Ascending aorta (tissue), 2 donors: Measurements from ENCODE around the gene PORCN. TPM values are rescaled to one million over a fixed set of nuclear protein-coding genes. Genes with fewer than 3 reads are reported as not detected.

Experiments
- DNase-seq, 2 donors: peaks; one replicate each; pipeline ENCODE4 v3.0.0-alpha.2; 2019; ENCODE audit warnings: low spot score in 2 of 2
- H3K27ac ChIP-seq, 2 donors: fragments of 200-600 bp; sonication (generic); one replicate each; pipeline ENCODE4 v1.5.1; 2016 to 2017; ENCODE audit warnings: mild to moderate bottlenecking in 1 of 2
- H3K27me3 ChIP-seq: fragments of 200-600 bp; sonication (generic); one replicate; pipeline ENCODE4 v1.5.1; 2017
- H3K36me3 ChIP-seq, 2 donors: fragments of 200-600 bp; sonication (generic); one replicate each; pipeline ENCODE4 v1.5.1; 2016
- H3K4me1 ChIP-seq, 2 donors: fragments of 200-600 bp; sonication (generic); one replicate each; pipeline ENCODE4 v1.5.1; 2016 to 2017; ENCODE audit warnings: mild to moderate bottlenecking in 1 of 2
- H3K4me3 ChIP-seq, 2 donors: fragments of 200-600 bp; sonication (generic); one replicate each; pipeline ENCODE4 v1.5.1; 2016 to 2017; ENCODE audit warnings: mild to moderate bottlenecking in 1 of 2
- H3K9me3 ChIP-seq, 2 donors: fragments of 200-600 bp; sonication (generic); one replicate each; pipeline ENCODE4 v1.5.1; 2016
- CTCF ChIP-seq, 3 experiments: fragments of 200-600 bp in 2 of 3; fragments of 450-650 bp in 1 of 3; sonication (generic) in 2 of 3; IDR thresholded peaks; one replicate each; pipeline ENCODE4 v1.5.1; 2016 to 2019; ENCODE audit warnings: antibody characterized with exemption in 3 of 3, mild to moderate bottlenecking in 1 of 3, moderate library complexity in 1 of 3
- intact Hi-C: fragments of 100-400 bp; cut with DNase I; formaldehyde crosslinking; loops from one replicate; pipeline ENCODE4 v1.15.1; 2023
- total RNA-seq: library from RNA; depleted of rRNA; stranded (reverse); fragments of >200 nt; gene quantifications from one replicate; pipeline ENCODE4 v1.1.0, GENCODE V29; 2016

Gene PORCN
- total RNA-seq, 1 donor from 2014 or later: 6.2 TPM

DNA sequence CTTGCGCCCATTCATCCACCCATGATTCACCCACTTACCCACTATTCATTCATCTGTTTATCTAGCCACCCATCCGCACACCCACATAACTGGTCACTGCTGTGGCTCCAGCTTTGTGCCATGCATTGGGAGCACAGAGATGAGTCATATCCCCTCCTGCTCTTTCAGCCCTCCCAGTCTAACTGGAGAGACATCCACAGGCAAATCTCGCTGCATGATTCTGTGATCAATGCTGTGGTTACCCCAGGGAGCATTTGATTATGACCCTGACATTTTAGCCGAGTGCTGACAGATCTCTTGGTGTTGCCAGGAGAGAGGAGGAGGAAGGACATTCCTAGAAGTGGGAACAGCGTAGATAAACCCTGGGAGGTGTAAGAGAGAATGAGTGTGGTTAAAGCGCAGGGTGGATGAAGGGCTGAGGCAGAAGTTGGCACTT is 10.4 kb upstream of the PORCN start:
- H3K27me3 ChIP-seq: no peaks in the 10 kb centered on the region
- no peak for TF ChIP-seq CTCF (IDR thresholded peaks at IDR 0.05)
- H3K27ac ChIP-seq: no peak overlapping the region
- no peaks in the 10 kb centered on the region for H3K36me3 ChIP-seq
- H3K4me3 ChIP-seq: no peak overlapping the region
- H3K9me3 ChIP-seq: no peaks in the 10 kb centered on the region
- H3K4me1 ChIP-seq: no peaks in the 10 kb centered on the region
- intact Hi-C loops: no loop called here
- DNase-seq: no peak

- no peaks in the 10 kb centered on the region for H3K36me3 ChIP-seq
- no peak for TF ChIP-seq CTCF (IDR thresholded peaks at IDR 0.05)
- H3K27me3 ChIP-seq: no peaks in the 10 kb centered on the region
- no peak overlapping the region for H3K4me3 ChIP-seq
- H3K4me1 ChIP-seq: no peaks in the 10 kb centered on the region
- no peaks in the 10 kb centered on the region for H3K9me3 ChIP-seq
- H3K27ac ChIP-seq: no peak overlapping the region
- intact Hi-C loops: no loop called here
- DNase-seq: no peak
Measured at GRCh38 chrX:48504261-48504660, 4.5 kb upstream of the PORCN start.

GRCh38 chrX:48505481-48505880 is 3.3 kb upstream of the PORCN start:
- H3K27ac ChIP-seq: no peak overlapping the region
- no peak for TF ChIP-seq CTCF (IDR thresholded peaks at IDR 0.05)
- no peaks in the 10 kb centered on the region for H3K27me3 ChIP-seq
- no peak overlapping the region for H3K4me3 ChIP-seq
- no peaks in the 10 kb centered on the region for H3K9me3 ChIP-seq
- intact Hi-C loops: no loop called here
- peaks cover 0 to 3% of the 10 kb centered on the region in 2 donors for H3K4me1 ChIP-seq
- DNase-seq: no peak
- H3K36me3 ChIP-seq: no peaks in the 10 kb centered on the region

GRCh38 chrX:48507246-48507645 is 1.5 kb upstream of the PORCN start:
- H3K4me3 ChIP-seq: no peak overlapping the region
- H3K4me1 ChIP-seq: peaks cover 0 to 3% of the 10 kb centered on the region in 2 donors
- H3K27ac ChIP-seq: no peak overlapping the region
- no peaks in the 10 kb centered on the region for H3K36me3 ChIP-seq
- no peak for TF ChIP-seq CTCF (IDR thresholded peaks at IDR 0.05)
- intact Hi-C loops: no loop called here
- H3K27me3 ChIP-seq: no peaks in the 10 kb centered on the region
- DNase-seq: no peak
- no peaks in the 10 kb centered on the region for H3K9me3 ChIP-seq

DNA sequence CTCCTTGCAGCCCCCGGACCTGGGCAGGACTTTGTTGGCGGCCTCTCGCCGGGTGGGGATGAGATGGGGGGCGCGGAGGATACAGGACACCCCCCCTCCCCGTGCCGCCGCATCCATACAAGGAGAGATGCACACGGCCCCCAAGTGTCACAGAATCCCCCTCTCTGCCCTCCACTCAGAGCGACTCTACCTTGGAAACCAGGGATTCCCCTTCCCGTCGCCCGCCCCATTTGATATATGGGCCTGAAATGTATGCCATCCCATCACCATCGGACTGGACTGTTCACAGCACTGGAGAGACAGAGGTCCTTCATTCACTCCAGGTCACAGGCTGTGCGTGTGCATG is 426 bp downstream of the PORCN start:
- Histone ChIP-seq H3K4me3 (peak overlapping the region; percentile 63 to 69), H3K27me3 (no peaks in the 10 kb centered on the region), H3K36me3 (no peaks in the 10 kb centered on the region), H3K9me3 (no peaks in the 10 kb centered on the region), H3K27ac (peak overlapping the region; percentile 51 to 72), H3K4me1 (peaks cover 0 to 3% of the 10 kb centered on the region in 2 donors)
- no peak for DNase-seq
- TF ChIP-seq CTCF (IDR thresholded peaks at IDR 0.05): no peak
- intact Hi-C loops: loop anchor here (2.0 kb wide), 2 partner anchors 32 to 66 kb away; partner anchors contain the start of genes FTSJ1 and RBM3

DNA sequence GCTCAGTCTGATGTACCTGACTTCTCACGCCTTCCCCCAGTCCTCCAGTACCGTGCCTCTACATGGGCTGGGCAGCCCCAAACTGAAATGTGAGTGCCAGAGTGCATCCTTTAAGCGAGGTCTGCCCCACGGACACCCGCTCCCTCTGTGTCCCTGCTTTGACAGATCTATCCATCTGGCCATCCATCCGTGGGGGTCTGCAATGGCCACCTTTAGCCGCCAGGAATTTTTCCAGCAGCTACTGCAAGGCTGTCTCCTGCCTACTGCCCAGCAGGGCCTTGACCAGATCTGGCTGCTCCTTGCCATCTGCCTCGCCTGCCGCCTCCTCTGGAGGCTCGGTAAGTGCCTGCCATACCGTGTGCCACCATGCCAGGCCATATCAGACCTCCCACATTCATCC is 827 bp downstream of the PORCN start:
- no peaks in the 10 kb centered on the region for H3K27me3 ChIP-seq
- H3K27ac ChIP-seq: no peak overlapping the region
- peak overlapping the region; percentile 63 to 69 for H3K4me3 ChIP-seq
- intact Hi-C loops: loop anchor here (2.0 kb wide), 2 partner anchors 33 to 65 kb away; partner anchors contain the start of genes FTSJ1 and RBM3
- no peak for TF ChIP-seq CTCF (IDR thresholded peaks at IDR 0.05)
- no peak for DNase-seq
- H3K4me1 ChIP-seq: peaks cover 0 to 3% of the 10 kb centered on the region in 2 donors
- no peaks in the 10 kb centered on the region for H3K9me3 ChIP-seq
- H3K36me3 ChIP-seq: no peaks in the 10 kb centered on the region
